ENCODE results near the gene ANKLE2.
"Not testable (repeated sequence)": the region's sequence is repeated elsewhere in the genome, so short reads cannot be mapped to it uniquely, and the experiment has no call there.

ANKLE2 gene

GRCh38 chr12:132776816-132777568 is 15.4 kb upstream of the ANKLE2 start:
- DNase-seq, result no peak

GRCh38 chr12:132776230-132776625 is 14.6 kb upstream of the ANKLE2 start:
- DNase-seq, result not testable (repeated sequence)

GRCh38 chr12:132775502-132776229 is 14.0 kb upstream of the ANKLE2 start:
- no peak for DNase-seq

- DNase-seq, result no peak
These were observed 13.1 kb upstream of the ANKLE2 start for GRCh38 chr12:132774646-132775275.

GRCh38 chr12:132774159-132774558 is 12.5 kb upstream of the ANKLE2 start:
- DNase-seq, result no peak

- no peak for DNase-seq
These were observed 11.7 kb upstream of the ANKLE2 start for GRCh38 chr12:132773077-132773955.

GRCh38 chr12:132772606-132773005 is 11.0 kb upstream of the ANKLE2 start:
- peak; percentile 9 to 47 for DNase-seq

GRCh38 chr12:132771126-132771838 is 9.7 kb upstream of the ANKLE2 start:
- peak; percentile 58 to 59 for DNase-seq

- no peak for DNase-seq
These were observed 4.9 kb upstream of the ANKLE2 start for GRCh38 chr12:132766380-132767085.

GRCh38 chr12:132765361-132765760 is 3.7 kb upstream of the ANKLE2 start:
- no peak for DNase-seq

GRCh38 chr12:132764231-132764630 is 2.6 kb upstream of the ANKLE2 start:
- DNase-seq, result no peak

GRCh38 chr12:132761921-132762583 is 420 bp upstream of the ANKLE2 start:
- DNase-seq, result peak; percentile 86 to 90

- no peak for DNase-seq
These were observed 2.3 kb downstream of the ANKLE2 start for GRCh38 chr12:132759359-132759758.

GRCh38 chr12:132758825-132759224 is 2.8 kb downstream of the ANKLE2 start:
- not testable (repeated sequence) for DNase-seq

- DNase-seq, result no peak
These were observed 7.3 kb downstream of the ANKLE2 start for GRCh38 chr12:132754160-132754932.

GRCh38 chr12:132753670-132754069 is 8.0 kb downstream of the ANKLE2 start:
- not testable (repeated sequence) for DNase-seq

GRCh38 chr12:132748319-132748718 is 13.3 kb downstream of the ANKLE2 start:
- no peak for DNase-seq

GRCh38 chr12:132747896-132748295 is 13.7 kb downstream of the ANKLE2 start:
- DNase-seq, result no peak

- DNase-seq, result no peak
These were observed 14.2 kb downstream of the ANKLE2 start for GRCh38 chr12:132747395-132747794.

- no peak for DNase-seq
These were observed 15.0 kb downstream of the ANKLE2 start for GRCh38 chr12:132746613-132747012.
